SU-DHL-6 (cell line): ENCODE results near the gene FOXD1.

ENCODE experiments used
- H2AFZ ChIP-seq: fragments of 200-600 bp; sonication (generic); 2 replicates; pipeline ENCODE4 v1.6.1; 2014; ENCODE audit warnings: low read depth, mild to moderate bottlenecking, moderate library complexity, mixed read lengths, antibody characterized with exemption, low read length; ENCODE audit not compliant: severe bottlenecking
- H3F3A ChIP-seq: fragments of 200-600 bp; shearing (Covaris generic); 2 replicates; pipeline ENCODE4 v1.6.0; 2016; ENCODE audit warnings: antibody characterized with exemption, mild to moderate bottlenecking; ENCODE audit not compliant: insufficient read depth
- H3K27ac ChIP-seq: fragments of 200-600 bp; sonication (generic); 2 replicates; pipeline ENCODE4 v1.5.1; 2016; ENCODE audit warnings: low read depth, mild to moderate bottlenecking, low read length, moderate library complexity, mixed read lengths
- H3K27me3 ChIP-seq: fragments of 200-600 bp; sonication (generic), shearing (Covaris generic); 2 replicates; pipeline ENCODE4 v1.6.0; 2014; ENCODE audit warnings: mild to moderate bottlenecking, low read length
- H3K36me3 ChIP-seq: fragments of 200-600 bp; sonication (generic); 2 replicates; pipeline ENCODE4 v1.6.1; 2014; ENCODE audit warnings: mild to moderate bottlenecking, low read length, mixed read lengths
- H3K4me2 ChIP-seq: fragments of 300-600, 200-600 bp; shearing (Covaris generic), sonication (generic); 2 replicates; pipeline ENCODE4 v1.6.0; 2014; ENCODE audit warnings: low read length, low read depth, mild to moderate bottlenecking; ENCODE audit not compliant: poor library complexity, severe bottlenecking
- H3K4me3 ChIP-seq: fragments of 200-600 bp; sonication (generic); 2 replicates; pipeline ENCODE4 v1.5.1; 2014; ENCODE audit warnings: antibody characterized with exemption, low read length, mild to moderate bottlenecking, mixed read lengths; ENCODE audit not compliant: insufficient read depth, poor library complexity, severe bottlenecking
- H3K79me2 ChIP-seq: fragments of 200-600 bp; sonication (generic); 2 replicates; pipeline ENCODE4 v1.6.1; 2014; ENCODE audit warnings: mild to moderate bottlenecking, low read length, moderate library complexity; ENCODE audit not compliant: insufficient read depth
- H3K9ac ChIP-seq: fragments of 200-600 bp; sonication (generic); 2 replicates; pipeline ENCODE4 v1.7.0; 2014; ENCODE audit warnings: mild to moderate bottlenecking, low read length
- H3K9me2 ChIP-seq: fragments of 200-600 bp; sonication (generic); replicated peaks from 2 replicates; pipeline ENCODE4 v1.6.1; 2014; ENCODE audit warnings: low read length; ENCODE audit not compliant: insufficient read depth
- H3K9me3 ChIP-seq: fragments of 200-600 bp; sonication (generic); 2 replicates; pipeline ENCODE4 v1.6.1; 2014; ENCODE audit warnings: low read length, mixed read lengths; ENCODE audit not compliant: insufficient read depth
- H4K20me1 ChIP-seq: fragments of 200-600 bp; sonication (generic); 2 replicates; pipeline ENCODE4 v1.6.1; 2014; ENCODE audit warnings: low read depth, mild to moderate bottlenecking, antibody characterized with exemption, low read length, moderate library complexity, mixed read lengths
- CTCF ChIP-seq: fragments of 200-600 bp; sonication (generic); IDR thresholded peaks from one replicate; pipeline ENCODE4 v1.5.1; 2017; ENCODE audit warnings: antibody characterized with exemption, mild to moderate bottlenecking, low read length, moderate library complexity; ENCODE audit not compliant: insufficient read depth, poor library complexity, severe bottlenecking
- EZH2phosphoT487 ChIP-seq: fragments of 200-600 bp; sonication (generic), shearing (Covaris generic); conservative IDR thresholded peaks from 2 replicates; pipeline ENCODE4 v1.6.1; 2018; ENCODE audit warnings: mild to moderate bottlenecking, antibody characterized with exemption, low read length, moderate library complexity, mixed read lengths

FOXD1 gene

GRCh38 chr5:73419465-73420390 lies 28.8 kb downstream of the FOXD1 start:
- H3K36me3 ChIP-seq: no peaks in the 10 kb centered on the region
- H4K20me1 ChIP-seq: no peaks in the 10 kb centered on the region
- H3F3A ChIP-seq: no peaks in the 10 kb centered on the region
- no peak overlapping the region for H3K9ac ChIP-seq
- no peak overlapping the region for H3K27ac ChIP-seq
- H3K27me3 ChIP-seq: no peaks in the 10 kb centered on the region
- TF ChIP-seq EZH2phosphoT487 (no peak), CTCF (no peak)
- H3K9me2 ChIP-seq: no peaks in the 10 kb centered on the region
- H3K4me2 ChIP-seq: no peak overlapping the region
- H2AFZ ChIP-seq: no peak overlapping the region
- no peak overlapping the region for H3K4me3 ChIP-seq
- no peaks in the 10 kb centered on the region for H3K9me3 ChIP-seq
- H3K79me2 ChIP-seq: no peaks in the 10 kb centered on the region

GRCh38 chr5:73419117-73419464 lies 29.5 kb downstream of the FOXD1 start:
- H3K79me2 ChIP-seq: no peaks in the 10 kb centered on the region
- H3K27me3 ChIP-seq: no peaks in the 10 kb centered on the region
- no peaks in the 10 kb centered on the region for H3K36me3 ChIP-seq
- no peak overlapping the region for H2AFZ ChIP-seq
- no peak overlapping the region for H3K9ac ChIP-seq
- no peak overlapping the region for H3K27ac ChIP-seq
- H3K9me2 ChIP-seq: no peaks in the 10 kb centered on the region
- H3K4me2 ChIP-seq: no peak overlapping the region
- no peaks in the 10 kb centered on the region for H4K20me1 ChIP-seq
- H3F3A ChIP-seq: no peaks in the 10 kb centered on the region
- TF ChIP-seq EZH2phosphoT487 (no peak), CTCF (no peak)
- H3K9me3 ChIP-seq: no peaks in the 10 kb centered on the region
- no peak overlapping the region for H3K4me3 ChIP-seq

DNA sequence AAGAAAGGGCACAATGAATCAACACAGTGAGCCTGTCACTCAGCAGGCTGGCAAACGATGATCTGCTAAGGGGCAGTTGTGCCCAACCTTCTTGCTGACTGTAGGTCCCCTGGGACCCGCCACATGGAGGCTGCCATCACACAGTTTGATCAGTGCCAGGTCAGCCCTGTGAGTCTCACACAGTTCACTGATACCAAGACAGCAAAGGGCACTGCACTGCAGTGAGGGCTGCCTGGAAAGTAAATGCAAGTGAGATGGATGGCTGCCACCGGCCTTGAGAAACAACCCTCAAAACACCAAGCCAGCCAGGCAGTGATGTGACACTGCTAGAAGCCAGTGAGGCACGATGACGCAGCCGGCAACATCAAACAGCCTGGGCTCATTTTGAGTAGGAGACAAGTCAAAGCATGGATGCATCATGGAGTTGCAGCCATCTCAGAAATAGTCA lies 30.3 kb downstream of the FOXD1 start:
- TF ChIP-seq CTCF (no peak), EZH2phosphoT487 (no peak)
- Histone ChIP-seq H3K79me2 (no peaks in the 10 kb centered on the region), H3K4me2 (no peak overlapping the region), H3K9me2 (no peaks in the 10 kb centered on the region), H3K27ac (no peak overlapping the region), H3K4me3 (no peak overlapping the region), H3K9me3 (no peaks in the 10 kb centered on the region), H3K36me3 (no peaks in the 10 kb centered on the region), H3F3A (no peaks in the 10 kb centered on the region), H3K9ac (no peak overlapping the region), H4K20me1 (no peaks in the 10 kb centered on the region), H2AFZ (no peak overlapping the region), H3K27me3 (no peaks in the 10 kb centered on the region)
